Ovary (tissue), 9 donors: Measurements from ENCODE around the gene ZBTB48. TPM values are rescaled to one million over a fixed set of nuclear protein-coding genes. Genes with fewer than 3 reads are reported as not detected.

Experiments
- DNase-seq, 5 donors: peaks; one replicate each; pipeline ENCODE4 v3.0.0-alpha.2; 2019 to 2020
- H3K27ac ChIP-seq, 2 donors: fragments of 200-600 bp; one replicate each; pipeline versions ENCODE4 v1.5.1 to v1.8.0; 2019 to 2022
- H3K27me3 ChIP-seq: fragments of 200-600 bp; one replicate; pipeline ENCODE4 v1.8.0; 2022
- H3K36me3 ChIP-seq: fragments of 200-600 bp; sonication (generic); one replicate; pipeline ENCODE4 v1.5.1; 2019
- H3K4me1 ChIP-seq: one replicate; pipeline ENCODE4 v1.8.1; 2013; ENCODE audit warnings: mild to moderate bottlenecking, moderate library complexity; ENCODE audit not compliant: insufficient read depth
- H3K4me3 ChIP-seq: fragments of 200-600 bp; sonication (generic); one replicate; pipeline ENCODE4 v1.5.1; 2017
- H3K9me3 ChIP-seq, 2 donors: fragments of 200-600 bp in 1 of 2; sonication (generic) in 1 of 2; one replicate each; pipeline versions ENCODE4 v1.5.1 to v1.8.1; 2013 to 2019; ENCODE audit warnings: mild to moderate bottlenecking in 1 of 2, moderate library complexity in 1 of 2
- CTCF ChIP-seq, 3 donors: fragments of 450-650 bp in 2 of 3; fragments of 200-600 bp in 1 of 3; IDR thresholded peaks; one replicate each; pipeline versions ENCODE4 v1.5.1 to v1.8.0; 2016 to 2022; ENCODE audit warnings: antibody characterized with exemption in 3 of 3, mild to moderate bottlenecking in 1 of 3
- EP300 ChIP-seq: sonication (generic); formaldehyde crosslinking; IDR thresholded peaks from one replicate; pipeline ENCODE4 v1.6.1; 2017; ENCODE audit warnings: antibody characterized with exemption
- POLR2A ChIP-seq: fragments of 450-650 bp; IDR thresholded peaks from one replicate; pipeline ENCODE4 v1.6.1; 2017; ENCODE audit warnings: antibody characterized with exemption, mild to moderate bottlenecking, moderate library complexity
- WGBS, 3 donors: extraction: QIAGEN DNeasy Blood & Tissue Kit in 1 of 3; methylation state at CpG; one replicate each; pipeline versions ENCODE4 v1.1.5 to v1.1.7; 2013 to 2017; 5-methylcytosine and 5-hydroxymethylcytosine counted together
- intact Hi-C, 4 donors: fragments of 100-400 bp; cut with DNase I; formaldehyde crosslinking; loops; one replicate each; pipeline versions ENCODE4 v1.11.0 to v1.15.1; 2022 to 2023
- polyA plus RNA-seq, 2 donors: library from polyadenylated mRNA; stranded (reverse); fragments of 200-250 nt in 1 of 2; fragments of 350-450 nt in 1 of 2; fragmentation: Illumina TruSeq in 1 of 2; extraction: RNeasy Lipid Tissue Mini Kit (QIAGEN cat#74804) in 1 of 2; gene quantifications; one replicate each; pipeline ENCODE4 v1.2.3, GENCODE V29; 2013 to 2014
- total RNA-seq, 7 donors: library from RNA; depleted of rRNA in 2 of 7; stranded (reverse); fragments of >200 nt in 2 of 7; fragmentation: NEBNext Ultra II Directional in 3 of 7; extraction: Animal tissue kit (Norgen Biotek cat#: 25700) in 3 of 7; gene quantifications; one replicate each; pipeline versions ENCODE4 v1.1.0 to v1.2.4, GENCODE V29; 2016 to 2023
- donor health status: DM: no; HTN: no; CAD: no; lungs with moderate emphysema.
- donor health status: DM: no; HTN: no; CAD: no.
- donor health status: Bipolar disorder and iron deficiency.
- donor health status: DM: yes; HTN: yes; CAD: no.
- donor health status: DM: no; HTN: no; CAD: no.
- donor health status: DM: yes; HTN: yes; CAD: no.

Gene ZBTB48
- total and polyA plus RNA-seq, 9 donors = 8.0 to 42.5 (median 33.7) TPM

- Histone ChIP-seq H3K4me1 (no peaks in the 10 kb centered on the region), H3K27ac (no peak overlapping the region), H3K9me3 (no peaks in the 10 kb centered on the region), H3K27me3 (no peaks in the 10 kb centered on the region), H3K36me3 (no peaks in the 10 kb centered on the region), H3K4me3 (no peak overlapping the region)
- 70 to 73% (median 70%) methylated on average over 5 of the region's 5 CpGs for WGBS, 3 donors
- DNase-seq = no peak
- TF ChIP-seq POLR2A (no peak), CTCF (IDR thresholded peaks at IDR 0.05) (no peak), EP300 (no peak)
- intact Hi-C loops = no loop called here
These were observed 8.8 kb upstream of the ZBTB48 start for GRCh38 chr1:6570987-6571386.

GRCh38 chr1:6572653-6573383, 7.0 kb upstream of the ZBTB48 start:
- H3K27ac ChIP-seq = no peak overlapping the region
- H3K4me3 ChIP-seq = no peak overlapping the region
- H3K4me1 ChIP-seq = no peaks in the 10 kb centered on the region
- no peaks in the 10 kb centered on the region for H3K27me3 ChIP-seq
- TF ChIP-seq CTCF (IDR thresholded peaks at IDR 0.05) (no peak), POLR2A (no peak), EP300 (no peak)
- no peak for DNase-seq
- H3K9me3 ChIP-seq = no peaks in the 10 kb centered on the region
- H3K36me3 ChIP-seq = no peaks in the 10 kb centered on the region
- 61 to 80% (median 69%) methylated on average over 12 of the region's 12 CpGs for WGBS, 3 donors
- intact Hi-C loops = no loop called here

GRCh38 chr1:6574025-6574620, 5.7 kb upstream of the ZBTB48 start:
- intact Hi-C loops = no loop called here
- no peak for DNase-seq
- Histone ChIP-seq H3K27ac (no peak overlapping the region), H3K4me3 (no peak overlapping the region), H3K9me3 (no peaks in the 10 kb centered on the region), H3K27me3 (no peaks in the 10 kb centered on the region), H3K4me1 (no peaks in the 10 kb centered on the region), H3K36me3 (no peaks in the 10 kb centered on the region)
- TF ChIP-seq CTCF (IDR thresholded peaks at IDR 0.05) = no peak
- TF ChIP-seq POLR2A = no peak
- TF ChIP-seq EP300 = no peak
- 74 to 78% (median 75%) methylated on average over 8 of the region's 8 CpGs for WGBS, 3 donors

GRCh38 chr1:6574818-6575217, 5.0 kb upstream of the ZBTB48 start:
- intact Hi-C loops = no loop called here
- Histone ChIP-seq H3K36me3 (no peaks in the 10 kb centered on the region), H3K27ac (no peak overlapping the region), H3K9me3 (no peaks in the 10 kb centered on the region), H3K4me3 (no peak overlapping the region), H3K4me1 (no peaks in the 10 kb centered on the region), H3K27me3 (no peaks in the 10 kb centered on the region)
- no peak for DNase-seq
- WGBS, 3 donors = 77 to 85% (median 83%) methylated on average over 14 of the region's 14 CpGs
- no peak for TF ChIP-seq CTCF (IDR thresholded peaks at IDR 0.05)
- no peak for TF ChIP-seq EP300
- TF ChIP-seq POLR2A = no peak
